ENCODE data around the gene IFT43. TPM values are rescaled to one million over a fixed set of nuclear protein-coding genes. Genes with fewer than 3 reads are reported as not detected.
A peak's percentile ranks its signal among the peaks of the same experiment; 100 is the strongest.

Gene IFT43
- total RNA-seq, 1 experiment from 2014 or later: 33.4 TPM

- DNase-seq (ENCODE audit: low read depth): no peak
Observed at GRCh38 chr14:76015191-76015590, 29.6 kb downstream of the IFT43 start.

DNA sequence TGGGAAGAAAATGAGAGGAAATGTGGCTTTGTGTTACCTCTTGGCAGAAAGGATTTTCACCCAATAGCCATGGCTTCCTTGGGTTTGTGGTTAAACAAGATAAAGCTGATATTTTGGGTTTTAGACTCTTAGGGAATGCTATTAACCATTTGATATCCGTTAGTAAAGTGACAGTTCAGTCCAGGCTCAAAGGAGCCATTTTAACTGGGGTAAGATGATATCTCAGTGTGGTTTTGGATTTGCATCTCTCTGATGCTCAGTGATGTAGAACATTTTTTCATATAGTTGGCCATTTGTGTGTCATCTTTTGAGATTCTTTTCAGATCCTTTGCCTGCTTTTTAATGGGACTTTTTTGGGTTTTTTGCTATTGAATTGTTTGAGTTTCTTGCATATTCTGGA is 30.1 kb downstream of the IFT43 start:
- DNase-seq (ENCODE audit: low read depth): peak; percentile 26

DNA sequence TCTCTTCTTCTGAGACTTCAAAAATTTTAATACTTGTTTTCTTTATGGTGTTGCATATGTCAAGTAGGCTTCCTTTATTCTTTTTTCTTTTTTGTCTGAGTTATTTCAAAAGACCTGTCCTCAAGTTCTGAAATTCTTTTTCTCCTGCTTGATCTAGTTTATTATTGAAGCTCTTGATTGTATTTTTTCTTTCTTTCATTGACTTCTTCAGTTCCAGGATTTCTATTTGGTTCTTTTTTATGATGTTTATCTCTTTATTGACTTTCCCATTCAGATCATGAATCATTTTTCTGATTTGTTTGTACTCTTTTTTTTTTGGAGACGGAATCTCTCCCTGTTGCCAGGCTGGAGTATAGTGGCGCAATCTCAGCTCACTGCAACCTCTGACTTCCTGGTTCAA is 34.1 kb downstream of the IFT43 start:
- no peak for DNase-seq (ENCODE audit: low read depth)

GRCh38 chr14:76022991-76023390 is 37.4 kb downstream of the IFT43 start:
- no peak for DNase-seq (ENCODE audit: low read depth)

- no peak for DNase-seq (ENCODE audit: low read depth)
Observed at GRCh38 chr14:76023757-76024156, 38.2 kb downstream of the IFT43 start.

DNA sequence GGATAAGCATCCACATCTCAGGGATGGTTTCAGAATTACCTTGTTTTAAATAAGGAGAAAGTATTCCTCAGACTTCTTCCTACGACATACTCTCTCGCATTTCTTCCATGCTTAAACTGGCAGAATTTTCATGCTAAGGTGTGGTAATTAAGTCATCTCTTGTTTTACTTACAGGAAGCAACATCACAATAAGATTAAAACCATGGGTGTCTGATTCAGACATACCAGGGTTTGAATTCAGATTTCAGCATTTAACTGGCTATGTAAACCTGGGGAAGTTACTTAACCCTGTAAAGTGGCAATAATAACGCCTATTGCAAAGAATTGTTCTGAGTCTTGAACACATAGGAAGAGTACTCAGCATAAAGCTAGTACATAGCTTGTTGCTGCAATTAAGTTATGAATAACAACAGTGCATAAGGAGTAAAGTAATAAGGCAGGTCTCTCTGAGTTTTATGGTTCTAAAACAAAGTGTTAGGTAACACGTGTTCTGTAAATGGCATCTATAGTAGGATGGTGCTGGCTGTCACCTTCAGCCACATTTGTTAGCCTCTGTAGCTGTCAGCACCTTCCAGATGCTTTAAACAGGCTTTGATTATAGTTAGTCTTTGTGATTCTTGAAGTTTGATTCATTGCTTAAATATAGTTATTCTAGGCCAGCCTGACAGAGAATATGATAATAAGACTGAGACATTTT is 38.8 kb downstream of the IFT43 start:
- DNase-seq (ENCODE audit: low read depth): no peak

GRCh38 chr14:76034566-76034965 is 49.0 kb downstream of the IFT43 start:
- DNase-seq (ENCODE audit: low read depth): peak; percentile 35

GRCh38 chr14:76040704-76041103 is 55.1 kb downstream of the IFT43 start:
- DNase-seq (ENCODE audit: low read depth): no peak

GRCh38 chr14:76045773-76046172 is 60.2 kb downstream of the IFT43 start:
- no peak for DNase-seq (ENCODE audit: low read depth)

DNA sequence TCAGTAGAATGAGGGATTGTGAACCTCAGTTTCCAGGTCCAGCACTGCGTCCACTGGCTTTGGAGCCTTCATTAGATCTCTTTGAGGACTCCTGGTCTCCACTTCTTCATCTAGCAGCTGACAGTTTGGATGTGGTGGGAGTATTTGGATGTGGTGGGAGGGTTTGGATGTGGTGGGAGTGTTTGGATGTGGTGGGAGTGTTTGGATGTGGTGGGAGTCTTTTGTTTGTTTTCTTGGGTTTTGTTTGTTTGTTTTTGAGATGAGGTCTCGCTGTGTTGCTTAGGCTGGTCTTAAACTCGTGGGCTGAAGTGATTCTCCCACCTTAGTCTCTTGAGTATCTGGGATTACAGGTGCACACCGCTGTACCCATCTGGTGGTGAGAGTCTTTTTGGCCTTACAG is 64.7 kb downstream of the IFT43 start:
- no peak for DNase-seq (ENCODE audit: low read depth)

DNA sequence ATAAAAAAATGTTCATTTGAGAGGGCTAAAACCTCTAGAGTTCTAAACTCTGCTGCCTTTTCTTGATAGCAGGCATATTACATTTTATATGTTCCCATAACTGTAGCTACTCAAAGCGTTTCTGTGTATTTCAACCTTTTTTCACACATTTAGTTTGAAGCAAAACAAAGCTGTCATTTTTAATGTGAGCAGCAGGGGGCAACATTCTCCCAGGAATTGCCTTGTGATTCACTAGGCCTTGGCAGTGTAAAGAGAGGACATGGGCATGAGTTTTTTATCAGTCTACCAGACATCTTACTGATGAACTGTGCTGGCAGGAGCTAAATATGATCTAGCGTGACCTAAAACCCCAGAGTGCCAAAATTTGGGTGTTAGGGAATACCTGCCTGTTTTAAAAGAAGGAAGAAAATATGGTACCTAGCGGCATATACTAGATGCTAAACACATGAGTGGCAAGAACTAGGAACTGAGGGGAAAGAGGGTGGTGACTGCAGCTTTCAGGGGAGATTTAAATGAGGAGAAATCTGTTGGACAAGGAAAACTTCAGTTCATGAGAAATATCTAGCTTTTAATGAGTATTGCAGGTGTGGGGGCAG is 65.3 kb downstream of the IFT43 start:
- peak; percentile 53 for DNase-seq (ENCODE audit: low read depth)

DNA sequence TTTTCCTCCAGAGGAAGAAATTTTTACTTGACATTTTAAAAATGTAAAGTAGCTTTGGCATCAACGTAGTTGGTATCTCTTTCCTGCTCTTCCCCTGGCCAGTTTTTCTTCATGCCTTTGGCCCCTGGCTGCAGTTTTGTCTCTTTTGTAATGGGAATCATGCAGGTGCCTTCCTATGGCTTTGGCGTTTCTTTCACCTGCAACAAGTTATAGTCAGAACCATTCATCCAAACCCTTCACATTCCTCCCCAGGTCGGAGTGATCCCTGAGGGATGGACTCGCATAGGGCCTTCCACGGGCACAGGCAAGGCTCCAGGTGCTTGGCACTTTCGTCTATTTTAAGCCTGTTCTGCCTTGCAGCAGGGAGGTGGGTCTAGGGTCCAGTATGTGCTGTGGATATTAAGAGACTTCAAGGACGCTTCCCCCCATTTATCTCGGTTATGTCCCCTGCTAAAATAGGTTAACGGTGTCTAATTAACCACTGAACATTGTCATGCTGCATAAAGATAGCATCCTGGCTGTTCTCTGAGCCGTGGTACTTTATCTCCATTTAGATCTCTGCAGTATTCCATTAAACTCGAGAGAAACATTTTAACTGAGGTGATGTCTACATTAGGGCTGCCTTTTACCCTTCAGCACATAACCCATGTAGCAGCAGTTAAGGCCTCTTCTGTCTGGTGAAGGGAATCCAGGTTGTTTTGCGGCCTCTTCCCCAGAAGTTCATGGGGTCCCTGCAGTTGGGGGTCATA is 66.3 kb downstream of the IFT43 start:
- no peak for DNase-seq (ENCODE audit: low read depth)

DNA sequence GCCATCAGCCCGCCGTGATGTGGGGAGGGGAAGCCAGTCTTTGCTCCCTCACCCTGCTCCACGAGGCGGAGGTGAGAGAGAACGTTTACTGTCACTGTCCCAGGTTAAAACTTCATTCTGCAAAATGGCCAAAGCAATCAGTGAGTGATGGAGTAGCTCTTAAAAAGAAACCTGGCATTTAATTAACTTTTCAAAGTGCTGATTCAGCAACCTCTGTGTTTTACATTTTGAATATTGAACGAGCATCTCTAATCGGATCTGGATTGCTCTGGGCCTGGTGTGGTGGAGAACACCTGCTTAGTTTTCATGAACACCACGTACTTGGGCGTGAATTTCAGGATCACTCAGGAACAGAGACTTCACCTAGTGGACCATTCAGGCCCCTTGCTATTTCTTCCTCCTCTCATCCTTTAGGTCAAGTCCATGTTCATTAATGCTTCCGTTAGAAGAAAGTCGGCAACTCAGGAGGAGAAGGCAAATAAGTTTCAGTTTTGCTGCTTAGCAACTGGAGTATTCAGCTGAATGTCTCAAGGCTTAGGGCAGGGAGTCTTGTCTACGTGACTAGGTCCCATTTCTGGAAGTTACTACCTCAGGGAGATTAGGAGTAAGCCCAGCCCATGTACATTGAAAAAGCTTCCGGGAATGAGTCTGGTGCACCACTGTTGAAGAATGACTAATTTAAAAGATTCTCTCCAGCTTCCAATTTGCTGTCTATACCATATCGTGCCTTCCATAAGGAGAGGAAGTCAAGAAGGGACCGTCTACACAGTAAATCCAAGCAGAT is 68.2 kb downstream of the IFT43 start:
- no peak for DNase-seq (ENCODE audit: low read depth)

DNA sequence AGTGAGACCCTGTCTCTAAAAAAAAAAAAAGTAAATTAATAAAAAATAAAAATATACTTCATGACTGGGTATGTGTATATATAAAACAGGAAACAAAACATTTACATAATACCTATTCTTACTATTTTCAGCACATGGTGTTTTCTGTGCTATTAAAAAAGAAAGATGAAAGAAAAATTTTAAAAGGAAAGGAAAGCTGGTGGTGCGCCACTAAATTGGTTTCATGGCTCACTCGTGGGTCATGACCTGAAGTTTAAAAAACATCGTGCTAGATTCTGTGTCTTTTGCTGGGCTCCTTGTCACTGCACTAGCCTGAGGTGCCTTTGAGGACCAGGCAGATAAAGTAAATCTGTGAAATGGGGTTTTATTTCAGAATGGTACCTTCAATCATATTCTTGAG is 69.8 kb downstream of the IFT43 start:
- DNase-seq (ENCODE audit: low read depth): no peak

DNA sequence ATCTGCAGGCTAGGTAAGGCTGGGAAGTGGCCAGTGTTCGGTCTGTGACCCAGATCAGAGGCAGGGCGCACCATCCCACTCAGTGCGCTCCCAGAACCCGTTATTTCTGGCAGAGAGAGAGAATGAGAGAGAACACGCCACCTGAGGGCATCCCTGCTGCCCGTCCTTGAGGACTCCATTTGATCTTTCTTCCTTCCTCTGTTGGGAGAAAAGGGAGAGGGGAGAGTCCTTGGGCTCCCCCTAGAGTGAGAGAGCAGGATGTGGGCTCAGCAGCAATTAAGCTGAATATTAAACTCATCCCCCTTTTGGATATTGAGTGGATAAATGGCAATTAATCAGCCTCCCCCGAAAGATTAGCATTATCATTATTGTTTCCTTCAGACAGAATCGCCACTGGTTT is 70.6 kb downstream of the IFT43 start:
- DNase-seq (ENCODE audit: low read depth): peak; percentile 11

DNA sequence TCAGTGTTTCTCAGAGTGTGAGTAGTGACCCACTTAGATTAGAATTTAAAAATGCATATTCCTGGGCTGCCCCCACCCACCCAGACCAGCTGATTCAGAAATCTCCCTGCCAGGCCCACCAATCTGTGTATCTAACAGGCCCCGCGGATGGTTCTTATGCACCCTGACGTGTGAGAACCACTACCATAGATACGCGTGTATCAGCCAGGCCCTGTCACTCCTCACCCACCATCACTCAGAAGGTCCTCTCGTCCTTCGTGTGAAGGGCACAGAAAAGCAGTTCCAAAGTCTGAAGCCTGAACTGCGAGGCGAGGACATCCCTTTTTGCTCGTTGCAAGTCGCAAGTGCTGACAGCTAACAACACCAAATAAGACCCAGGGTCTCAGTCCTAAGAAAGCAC is 72.4 kb downstream of the IFT43 start:
- DNase-seq (ENCODE audit: low read depth): no peak

GRCh38 chr14:76063327-76063726 is 77.8 kb downstream of the IFT43 start:
- DNase-seq (ENCODE audit: low read depth): no peak

DNA sequence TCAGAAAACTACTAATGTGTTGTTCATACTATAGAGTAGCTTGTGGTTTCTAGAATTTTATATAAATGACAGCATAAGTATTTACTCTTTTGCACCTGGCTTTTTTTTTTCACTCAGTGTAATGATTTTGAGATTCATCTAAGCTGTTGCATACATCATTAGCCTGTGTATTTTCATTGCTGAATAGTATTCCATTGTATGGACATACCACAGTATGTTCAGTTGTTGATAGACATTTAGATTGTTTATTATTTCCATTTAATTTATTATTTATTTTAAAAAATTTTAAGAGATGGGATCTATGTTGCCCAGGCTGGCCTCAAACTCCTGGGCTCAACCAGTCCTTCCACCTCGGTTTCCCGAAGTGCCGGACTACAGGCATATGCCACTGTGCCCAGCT is 80.0 kb downstream of the IFT43 start:
- no peak for DNase-seq (ENCODE audit: low read depth)

- no peak for DNase-seq (ENCODE audit: low read depth)
Observed at GRCh38 chr14:76067536-76067935, 82.0 kb downstream of the IFT43 start.

GRCh38 chr14:76073717-76074116 is 88.2 kb downstream of the IFT43 start:
- no peak for DNase-seq (ENCODE audit: low read depth)

GRCh38 chr14:76077340-76077739 is 91.8 kb downstream of the IFT43 start:
- DNase-seq (ENCODE audit: low read depth): no peak

DNA sequence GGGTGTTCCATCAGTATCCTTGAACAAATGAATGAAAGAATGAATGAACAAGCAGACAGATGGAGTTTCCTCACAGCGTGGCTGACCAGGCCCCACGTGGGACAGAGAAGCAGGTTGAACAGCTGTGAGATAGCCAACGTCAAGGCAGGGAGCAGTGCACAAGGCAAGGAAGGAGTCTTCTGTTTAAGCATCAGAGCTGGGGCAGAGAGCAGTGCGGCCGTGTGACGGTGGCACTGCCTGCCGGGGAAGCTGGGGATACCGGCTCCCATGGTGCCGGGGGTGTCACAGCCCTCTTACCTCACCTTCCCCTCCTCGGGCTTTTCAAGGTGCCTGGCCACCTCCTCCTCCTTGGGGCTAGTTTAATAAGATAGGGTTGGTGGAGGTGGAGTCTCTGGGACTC is 92.9 kb downstream of the IFT43 start:
- no peak for DNase-seq (ENCODE audit: low read depth)
